Ovary (tissue), 9 donors: ENCODE results near the gene GAL. TPM values are rescaled to one million over a fixed set of nuclear protein-coding genes. Genes with fewer than 3 reads are reported as not detected.

Experiments
- DNase-seq, 5 donors: peaks; one replicate each; pipeline ENCODE4 v3.0.0-alpha.2; 2019 to 2020
- H3K27ac ChIP-seq, 2 donors: fragments of 200-600 bp; one replicate each; pipeline versions ENCODE4 v1.5.1 to v1.8.0; 2019 to 2022
- H3K27me3 ChIP-seq: fragments of 200-600 bp; one replicate; pipeline ENCODE4 v1.8.0; 2022
- H3K36me3 ChIP-seq: fragments of 200-600 bp; sonication (generic); one replicate; pipeline ENCODE4 v1.5.1; 2019
- H3K4me1 ChIP-seq: one replicate; pipeline ENCODE4 v1.8.1; 2013; ENCODE audit warnings: mild to moderate bottlenecking, moderate library complexity; ENCODE audit not compliant: insufficient read depth
- H3K4me3 ChIP-seq: fragments of 200-600 bp; sonication (generic); one replicate; pipeline ENCODE4 v1.5.1; 2017
- H3K9me3 ChIP-seq, 2 donors: fragments of 200-600 bp in 1 of 2; sonication (generic) in 1 of 2; one replicate each; pipeline versions ENCODE4 v1.5.1 to v1.8.1; 2013 to 2019; ENCODE audit warnings: mild to moderate bottlenecking in 1 of 2, moderate library complexity in 1 of 2
- EP300 ChIP-seq: sonication (generic); formaldehyde crosslinking; IDR thresholded peaks from one replicate; pipeline ENCODE4 v1.6.1; 2017; ENCODE audit warnings: antibody characterized with exemption
- POLR2A ChIP-seq: fragments of 450-650 bp; IDR thresholded peaks from one replicate; pipeline ENCODE4 v1.6.1; 2017; ENCODE audit warnings: antibody characterized with exemption, mild to moderate bottlenecking, moderate library complexity
- WGBS, 3 donors: extraction: QIAGEN DNeasy Blood & Tissue Kit in 1 of 3; methylation state at CpG; one replicate each; pipeline versions ENCODE4 v1.1.5 to v1.1.7; 2013 to 2017; 5-methylcytosine and 5-hydroxymethylcytosine counted together
- intact Hi-C, 4 donors: fragments of 100-400 bp; cut with DNase I; formaldehyde crosslinking; loops; one replicate each; pipeline versions ENCODE4 v1.11.0 to v1.15.1; 2022 to 2023
- polyA plus RNA-seq, 2 donors: library from polyadenylated mRNA; stranded (reverse); fragments of 200-250 nt in 1 of 2; fragments of 350-450 nt in 1 of 2; fragmentation: Illumina TruSeq in 1 of 2; extraction: RNeasy Lipid Tissue Mini Kit (QIAGEN cat#74804) in 1 of 2; gene quantifications; one replicate each; pipeline ENCODE4 v1.2.3, GENCODE V29; 2013 to 2014
- total RNA-seq, 7 donors: library from RNA; depleted of rRNA in 2 of 7; stranded (reverse); fragments of >200 nt in 2 of 7; fragmentation: NEBNext Ultra II Directional in 3 of 7; extraction: Animal tissue kit (Norgen Biotek cat#: 25700) in 3 of 7; gene quantifications; one replicate each; pipeline versions ENCODE4 v1.1.0 to v1.2.4, GENCODE V29; 2016 to 2023
- TF ChIP-seq, protein P1 (sequence below), 3 donors: fragments of 450-650 bp in 2 of 3; fragments of 200-600 bp in 1 of 3; IDR thresholded peaks; one replicate each; pipeline versions ENCODE4 v1.5.1 to v1.8.0; 2016 to 2022; ENCODE audit warnings: antibody characterized with exemption in 3 of 3, mild to moderate bottlenecking in 1 of 3
- donor health status: DM: no; HTN: no; CAD: no; lungs with moderate emphysema.
- donor health status: DM: no; HTN: no; CAD: no.
- donor health status: Bipolar disorder and iron deficiency.
- donor health status: DM: yes; HTN: yes; CAD: no.
- donor health status: DM: no; HTN: no; CAD: no.
- donor health status: DM: yes; HTN: yes; CAD: no.

The GAL gene
- total and polyA plus RNA-seq, 9 donors, result 0.19 to 1.4 (median 0.36) TPM; not detected in 6

DNA sequence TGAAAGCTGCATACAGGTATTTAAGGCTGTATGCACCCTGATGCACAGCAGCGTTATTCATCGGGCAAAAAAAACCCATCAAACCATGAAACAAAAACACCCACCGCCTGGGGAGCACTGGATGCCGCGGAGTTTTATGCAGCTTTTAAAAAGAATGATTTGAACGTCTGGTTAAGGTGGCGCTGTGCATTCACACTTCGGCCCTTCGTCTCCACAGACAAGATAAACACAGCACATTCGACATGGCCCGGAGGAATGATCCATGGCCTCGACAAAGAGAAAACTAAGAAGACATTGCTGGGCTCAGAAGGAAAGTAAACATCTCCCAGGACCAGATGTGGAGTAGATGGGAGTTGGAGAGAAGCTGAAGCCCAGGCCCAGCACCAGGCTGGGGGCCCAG is 40.8 kb upstream of the GAL start:
- 5 to 17% (median 13%) methylated on average over 12 of the region's 12 CpGs for WGBS, 3 donors
- TF ChIP-seq, protein P1, sequence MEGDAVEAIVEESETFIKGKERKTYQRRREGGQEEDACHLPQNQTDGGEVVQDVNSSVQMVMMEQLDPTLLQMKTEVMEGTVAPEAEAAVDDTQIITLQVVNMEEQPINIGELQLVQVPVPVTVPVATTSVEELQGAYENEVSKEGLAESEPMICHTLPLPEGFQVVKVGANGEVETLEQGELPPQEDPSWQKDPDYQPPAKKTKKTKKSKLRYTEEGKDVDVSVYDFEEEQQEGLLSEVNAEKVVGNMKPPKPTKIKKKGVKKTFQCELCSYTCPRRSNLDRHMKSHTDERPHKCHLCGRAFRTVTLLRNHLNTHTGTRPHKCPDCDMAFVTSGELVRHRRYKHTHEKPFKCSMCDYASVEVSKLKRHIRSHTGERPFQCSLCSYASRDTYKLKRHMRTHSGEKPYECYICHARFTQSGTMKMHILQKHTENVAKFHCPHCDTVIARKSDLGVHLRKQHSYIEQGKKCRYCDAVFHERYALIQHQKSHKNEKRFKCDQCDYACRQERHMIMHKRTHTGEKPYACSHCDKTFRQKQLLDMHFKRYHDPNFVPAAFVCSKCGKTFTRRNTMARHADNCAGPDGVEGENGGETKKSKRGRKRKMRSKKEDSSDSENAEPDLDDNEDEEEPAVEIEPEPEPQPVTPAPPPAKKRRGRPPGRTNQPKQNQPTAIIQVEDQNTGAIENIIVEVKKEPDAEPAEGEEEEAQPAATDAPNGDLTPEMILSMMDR (IDR thresholded peaks at IDR 0.05), result no peak
- TF ChIP-seq EP300, result no peak
- no peak for TF ChIP-seq POLR2A
- no peak overlapping the region for H3K27ac ChIP-seq
- H3K36me3 ChIP-seq, result no peaks in the 10 kb centered on the region
- no peak overlapping the region for H3K4me3 ChIP-seq
- no peaks in the 10 kb centered on the region for H3K27me3 ChIP-seq
- no peak for DNase-seq
- intact Hi-C loops, result loop anchor here in 1 of 4 donors (10.0 kb wide), 1 partner anchor 71 kb away; no protein-coding TSS in a partner anchor
- peaks cover 0 to 9% of the 10 kb centered on the region in 2 donors for H3K9me3 ChIP-seq
- no peaks in the 10 kb centered on the region for H3K4me1 ChIP-seq

DNA sequence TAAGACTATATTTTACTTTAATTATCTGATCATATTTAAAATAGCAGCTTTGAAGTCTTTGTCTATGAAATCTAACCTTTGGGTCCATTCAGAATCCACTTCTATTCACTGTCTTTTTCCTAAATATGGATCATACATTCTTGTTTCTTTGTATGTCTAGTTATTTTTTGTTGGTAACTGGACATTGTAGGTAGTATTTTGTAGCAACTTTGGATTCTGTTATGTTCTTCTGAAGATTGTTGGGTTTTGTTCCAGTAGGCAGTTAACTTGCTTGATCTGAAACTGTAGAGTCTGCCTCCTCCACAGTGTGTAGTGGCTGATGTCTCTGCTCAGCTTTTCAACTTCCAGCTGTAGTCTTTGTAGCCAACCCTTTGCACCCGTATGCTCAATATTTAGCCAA is 37.5 kb upstream of the GAL start:
- intact Hi-C loops, result loop anchor here in 1 of 4 donors (10.0 kb wide), 1 partner anchor 68 kb away; no protein-coding TSS in a partner anchor
- Histone ChIP-seq H3K36me3 (no peaks in the 10 kb centered on the region), H3K4me3 (no peak overlapping the region), H3K4me1 (no peaks in the 10 kb centered on the region), H3K27me3 (no peaks in the 10 kb centered on the region), H3K9me3 (peaks cover 0 to 9% of the 10 kb centered on the region in 2 donors), H3K27ac (no peak overlapping the region)
- no peak for DNase-seq
- TF ChIP-seq EP300 (no peak), POLR2A (no peak)
- TF ChIP-seq, protein P1 (IDR thresholded peaks at IDR 0.05), result no peak
- WGBS, 3 donors, result 92 to 100% (median 95%) methylated on average over 1 of the region's 1 CpG

GRCh38 chr11:68649851-68650555 is 34.3 kb upstream of the GAL start:
- Histone ChIP-seq H3K9me3 (peaks cover 0 to 9% of the 10 kb centered on the region in 2 donors), H3K4me1 (no peaks in the 10 kb centered on the region), H3K36me3 (no peaks in the 10 kb centered on the region), H3K27me3 (no peaks in the 10 kb centered on the region), H3K27ac (no peak overlapping the region), H3K4me3 (no peak overlapping the region)
- TF ChIP-seq, protein P1 (IDR thresholded peaks at IDR 0.05), result no peak
- no peak for TF ChIP-seq POLR2A
- TF ChIP-seq EP300, result no peak
- no peak for DNase-seq
- intact Hi-C loops, result loop anchor here in 1 of 4 donors (10.0 kb wide), 1 partner anchor 65 kb away; no protein-coding TSS in a partner anchor
- 51 to 69% (median 67%) methylated on average over 35 to 38 of the region's 38 CpGs for WGBS, 3 donors

DNA sequence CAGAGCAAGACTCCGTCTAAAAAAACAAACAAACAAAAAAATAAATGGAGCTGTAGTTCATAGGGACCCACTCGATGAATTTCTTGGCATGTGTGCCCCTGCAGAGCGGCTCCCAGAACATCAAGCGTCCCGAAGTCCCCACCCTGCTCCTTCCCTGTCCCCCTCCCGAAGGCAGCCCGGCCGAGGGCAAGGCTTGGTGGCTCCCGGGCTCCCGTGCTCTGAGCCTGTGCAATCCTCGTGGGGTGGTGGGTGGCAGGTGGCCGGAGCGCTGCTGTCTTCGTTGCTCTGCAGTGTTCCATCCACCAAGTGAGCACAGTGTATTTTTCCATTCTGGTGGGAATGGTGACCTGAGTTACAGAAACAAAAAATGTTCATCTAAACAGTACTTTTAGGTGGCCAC is 33.5 kb upstream of the GAL start:
- intact Hi-C loops, result no loop called here
- H3K27ac ChIP-seq, result no peak overlapping the region
- no peaks in the 10 kb centered on the region for H3K36me3 ChIP-seq
- H3K4me1 ChIP-seq, result no peaks in the 10 kb centered on the region
- no peak for DNase-seq
- no peak overlapping the region for H3K4me3 ChIP-seq
- TF ChIP-seq, protein P1 (IDR thresholded peaks at IDR 0.05), result no peak
- no peak for TF ChIP-seq POLR2A
- TF ChIP-seq EP300, result no peak
- H3K27me3 ChIP-seq, result no peaks in the 10 kb centered on the region
- WGBS, 3 donors, result 88 to 90% (median 89%) methylated on average over 14 of the region's 14 CpGs
- H3K9me3 ChIP-seq, result peaks cover 0 to 9% of the 10 kb centered on the region in 2 donors
